Astrocyte (in vitro differentiated cells and primary cell): ENCODE results near the gene CLEC6A.
"Not testable (repeated sequence)": the region's sequence is repeated elsewhere in the genome, so short reads cannot be mapped to it uniquely, and the experiment has no call there.

ENCODE experiments used
- EZH2 ChIP-seq: IDR thresholded peaks from 2 replicates; pipeline ENCODE4 v1.6.1; 2012; ENCODE audit warnings: mild to moderate bottlenecking, low read length, inconsistent platforms; ENCODE audit not compliant: insufficient read depth
- TF ChIP-seq, protein P1 (sequence below): IDR thresholded peaks from 2 replicates; pipeline ENCODE4 v1.5.1; 2011; ENCODE audit warnings: low read depth, mild to moderate bottlenecking, inconsistent platforms, low read length, moderate library complexity; ENCODE audit not compliant: insufficient read depth

DNA sequence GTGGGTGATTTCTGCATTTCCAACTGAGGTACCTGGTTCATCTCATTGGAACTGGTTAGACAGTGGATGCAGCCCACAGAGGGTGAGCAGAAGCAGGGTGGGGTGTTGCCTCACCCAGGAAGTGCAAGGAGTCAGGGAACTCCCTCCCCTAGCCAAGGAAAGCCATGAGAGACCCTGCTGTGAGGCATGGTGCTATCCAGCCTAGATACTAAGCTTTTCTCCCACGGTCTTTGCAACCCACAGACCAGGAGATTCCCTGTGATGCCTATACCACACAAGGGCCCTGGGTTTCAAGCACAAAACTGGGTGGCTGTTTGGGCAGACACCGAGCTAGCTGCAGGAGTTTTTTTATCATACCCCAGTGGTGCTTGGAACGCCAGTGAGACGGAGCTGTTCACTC, 39.9 kb downstream of the CLEC6A start:
- TF ChIP-seq, protein P1, sequence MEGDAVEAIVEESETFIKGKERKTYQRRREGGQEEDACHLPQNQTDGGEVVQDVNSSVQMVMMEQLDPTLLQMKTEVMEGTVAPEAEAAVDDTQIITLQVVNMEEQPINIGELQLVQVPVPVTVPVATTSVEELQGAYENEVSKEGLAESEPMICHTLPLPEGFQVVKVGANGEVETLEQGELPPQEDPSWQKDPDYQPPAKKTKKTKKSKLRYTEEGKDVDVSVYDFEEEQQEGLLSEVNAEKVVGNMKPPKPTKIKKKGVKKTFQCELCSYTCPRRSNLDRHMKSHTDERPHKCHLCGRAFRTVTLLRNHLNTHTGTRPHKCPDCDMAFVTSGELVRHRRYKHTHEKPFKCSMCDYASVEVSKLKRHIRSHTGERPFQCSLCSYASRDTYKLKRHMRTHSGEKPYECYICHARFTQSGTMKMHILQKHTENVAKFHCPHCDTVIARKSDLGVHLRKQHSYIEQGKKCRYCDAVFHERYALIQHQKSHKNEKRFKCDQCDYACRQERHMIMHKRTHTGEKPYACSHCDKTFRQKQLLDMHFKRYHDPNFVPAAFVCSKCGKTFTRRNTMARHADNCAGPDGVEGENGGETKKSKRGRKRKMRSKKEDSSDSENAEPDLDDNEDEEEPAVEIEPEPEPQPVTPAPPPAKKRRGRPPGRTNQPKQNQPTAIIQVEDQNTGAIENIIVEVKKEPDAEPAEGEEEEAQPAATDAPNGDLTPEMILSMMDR: not testable (repeated sequence)
- TF ChIP-seq EZH2: not testable (repeated sequence)
